Measurements from ENCODE around the gene PLPPR2. TPM values are rescaled to one million over a fixed set of nuclear protein-coding genes. Genes with fewer than 3 reads are reported as not detected.

The PLPPR2 gene
- total and polyA plus RNA-seq, 2 experiments from 2014 or later, result 25.9 to 41.7 TPM

GRCh38 chr19:11335449-11336146 lies 19.6 kb upstream of the PLPPR2 start:
- Histone ChIP-seq H3K36me3 (replicated peaks; ENCODE audit: insufficient read depth, low read depth) (no peaks in the 10 kb centered on the region), H3K4me2 (no peak overlapping the region)

GRCh38 chr19:11337080-11337479 lies 18.2 kb upstream of the PLPPR2 start:
- Histone ChIP-seq H3K9me3 (ENCODE audit: low read depth) (no peaks in the 10 kb centered on the region), H2AFZ (no peak overlapping the region), H3K36me3 (replicated peaks; ENCODE audit: insufficient read depth, low read depth) (no peaks in the 10 kb centered on the region), H3K4me3 (no peak overlapping the region), H3K9me2 (replicated peaks; ENCODE audit: insufficient read depth) (no peaks in the 10 kb centered on the region), H3K27me3 (no peaks in the 10 kb centered on the region), H4K20me1 (ENCODE audit: insufficient read depth, poor library complexity, severe bottlenecking) (peaks cover 4% of the 10 kb centered on the region), H3K79me2 (peaks cover 46% of the 10 kb centered on the region), H3K4me1 (ENCODE audit: insufficient read depth) (peaks cover 5% of the 10 kb centered on the region), H3K27ac (peak overlapping the region; percentile 83), H3K4me2 (peak overlapping the region; percentile 89)
- DNase-seq (ENCODE audit: low spot score), result peak; percentile 5
- WGBS (ENCODE audit: low lambda C conversion rate, missing lambda C conversion rate), result 96% methylated on average over 14 of the region's 14 CpGs
- TF ChIP-seq CTCF (IDR thresholded peaks at IDR 0.05; ENCODE audit: poor library complexity) (no peak), EZH2phosphoT487 (IDR thresholded peaks at IDR 0.05; ENCODE audit: low read depth, severe bottlenecking, unreplicated experiment) (no peak), EZH2 (IDR thresholded peaks at IDR 0.05; ENCODE audit: borderline replicate concordance) (no peak)

More at GRCh38 chr19:11335449-11336146, 19.6 kb upstream of the PLPPR2 start:
- Histone ChIP-seq H3K79me2 (peaks cover 46% of the 10 kb centered on the region), H3K9me2 (replicated peaks; ENCODE audit: insufficient read depth) (no peaks in the 10 kb centered on the region), H3K4me1 (ENCODE audit: insufficient read depth) (peaks cover 5% of the 10 kb centered on the region), H4K20me1 (ENCODE audit: insufficient read depth, poor library complexity, severe bottlenecking) (peaks cover 4% of the 10 kb centered on the region), H3K9me3 (ENCODE audit: low read depth) (no peaks in the 10 kb centered on the region), H2AFZ (no peak overlapping the region), H3K4me3 (no peak overlapping the region), H3K27me3 (no peaks in the 10 kb centered on the region), H3K27ac (no peak overlapping the region)
- no peak for TF ChIP-seq CTCF (IDR thresholded peaks at IDR 0.05; ENCODE audit: poor library complexity)
- no peak for TF ChIP-seq EZH2 (IDR thresholded peaks at IDR 0.05; ENCODE audit: borderline replicate concordance)
- TF ChIP-seq EZH2phosphoT487 (IDR thresholded peaks at IDR 0.05; ENCODE audit: low read depth, severe bottlenecking, unreplicated experiment), result no peak
- DNase-seq (ENCODE audit: low spot score), result no peak
- 97% methylated on average over 17 of the region's 17 CpGs for WGBS (ENCODE audit: low lambda C conversion rate, missing lambda C conversion rate)

GRCh38 chr19:11338121-11338520 lies 17.1 kb upstream of the PLPPR2 start:
- Histone ChIP-seq H3K36me3 (replicated peaks; ENCODE audit: insufficient read depth, low read depth) (no peaks in the 10 kb centered on the region), H3K4me2 (peak overlapping the region; percentile 89)

More at GRCh38 chr19:11338121-11338520, 17.1 kb upstream of the PLPPR2 start:
- Histone ChIP-seq H3K79me2 (peaks cover 46% of the 10 kb centered on the region), H2AFZ (no peak overlapping the region), H3K4me3 (peak overlapping the region; percentile 93), H3K4me1 (ENCODE audit: insufficient read depth) (peaks cover 5% of the 10 kb centered on the region), H3K27me3 (no peaks in the 10 kb centered on the region), H3K9me3 (ENCODE audit: low read depth) (no peaks in the 10 kb centered on the region), H3K27ac (peak overlapping the region; percentile 83), H3K9me2 (replicated peaks; ENCODE audit: insufficient read depth) (no peaks in the 10 kb centered on the region), H4K20me1 (ENCODE audit: insufficient read depth, poor library complexity, severe bottlenecking) (peaks cover 4% of the 10 kb centered on the region)
- 65% methylated on average over 7 of the region's 7 CpGs for WGBS (ENCODE audit: low lambda C conversion rate, missing lambda C conversion rate)
- no peak for TF ChIP-seq CTCF (IDR thresholded peaks at IDR 0.05; ENCODE audit: poor library complexity)
- no peak for TF ChIP-seq EZH2 (IDR thresholded peaks at IDR 0.05; ENCODE audit: borderline replicate concordance)
- no peak for TF ChIP-seq EZH2phosphoT487 (IDR thresholded peaks at IDR 0.05; ENCODE audit: low read depth, severe bottlenecking, unreplicated experiment)
- peak; percentile 58 for DNase-seq (ENCODE audit: low spot score)

Measured in hepatocyte (in vitro differentiated cells).